Measurements from ENCODE around the gene MAP7D3.
A peak's percentile ranks its signal among the peaks of the same experiment; 100 is the strongest.
"Not testable (repeated sequence)": the region's sequence is repeated elsewhere in the genome, so short reads cannot be mapped to it uniquely, and the experiment has no call there.

Gene MAP7D3

DNA sequence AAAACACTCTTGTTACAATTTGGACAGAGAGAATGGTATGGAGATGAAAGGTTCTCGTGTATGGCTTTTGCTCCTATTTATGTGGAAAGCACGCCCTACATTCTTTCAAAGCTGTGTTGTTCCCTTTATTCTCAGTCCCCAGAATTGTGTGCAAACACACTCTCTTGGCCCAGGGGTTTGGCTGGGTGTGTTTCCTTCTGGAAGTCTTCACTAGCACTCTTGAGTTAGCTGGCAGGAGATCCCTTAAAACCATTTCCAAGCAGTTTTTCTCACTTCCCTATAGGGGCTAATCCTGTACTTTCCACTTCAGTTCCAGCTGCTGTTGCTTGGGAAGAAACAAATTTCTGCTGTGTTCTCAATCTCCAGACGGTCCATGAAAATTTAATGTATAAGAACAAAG, 68.8 kb downstream of the MAP7D3 start:
- DNase-seq (ENCODE audit: low spot score), result no peak

DNA sequence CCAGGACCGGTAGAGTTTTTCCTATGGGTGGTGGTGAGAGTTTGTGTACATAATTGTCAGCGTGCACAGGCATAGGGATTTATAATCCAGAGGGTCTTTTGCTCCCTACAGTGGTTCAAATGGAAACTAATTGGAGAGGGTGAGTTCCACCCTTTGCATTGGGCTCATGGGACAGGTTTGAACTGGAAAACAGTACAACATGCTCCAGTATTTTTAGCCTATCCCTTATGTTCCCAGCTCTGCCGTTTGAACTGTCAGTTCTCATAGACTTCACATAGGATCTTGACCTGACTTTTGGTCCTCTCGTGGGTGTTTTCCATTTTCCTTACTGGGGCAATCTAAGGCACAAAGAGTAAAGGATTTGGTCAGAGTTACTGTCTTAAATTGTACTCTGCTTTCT, 72.1 kb downstream of the MAP7D3 start:
- no peak for DNase-seq (ENCODE audit: low spot score)

DNA sequence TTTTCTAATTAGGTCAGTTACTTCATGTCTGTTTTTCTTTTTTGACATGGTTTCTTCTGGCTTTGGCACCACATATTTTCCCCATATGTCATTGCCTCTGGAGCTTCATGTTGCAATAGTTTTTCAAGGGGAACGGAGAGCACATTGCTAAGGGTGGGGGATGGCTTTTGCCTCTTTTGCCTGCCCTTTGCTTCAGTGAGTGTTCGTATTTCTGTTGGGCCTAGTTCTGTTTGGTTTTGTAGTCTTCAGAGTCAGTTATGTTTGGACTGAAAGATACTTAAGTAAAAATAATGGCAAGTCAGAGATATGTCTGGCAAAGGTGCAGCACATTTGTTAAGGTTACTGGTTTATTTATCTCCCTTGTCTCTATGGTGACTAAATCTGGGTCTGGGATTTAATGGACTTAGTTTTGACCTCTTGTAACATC, 74.8 kb downstream of the MAP7D3 start:
- DNase-seq (ENCODE audit: low spot score), result peak; percentile 59

DNA sequence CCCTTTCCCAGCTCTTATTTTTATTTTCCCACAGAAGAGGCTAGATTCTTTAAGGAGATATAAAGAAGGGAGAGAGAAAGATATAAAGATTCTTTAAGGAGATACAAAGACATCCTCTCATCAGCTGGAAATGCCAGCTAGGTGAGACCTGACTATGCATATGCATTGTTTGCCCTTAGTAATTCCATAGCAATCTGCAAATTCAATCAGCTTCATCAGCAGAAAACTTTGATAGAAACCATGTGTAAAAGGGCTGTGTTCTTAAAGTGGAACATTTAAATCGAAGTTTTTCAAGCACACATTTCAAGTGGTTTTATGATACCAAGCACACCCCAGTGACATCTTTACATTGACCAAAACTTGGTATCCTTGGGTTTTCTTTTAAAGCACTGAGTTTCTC, 79.8 kb downstream of the MAP7D3 start:
- no peak for DNase-seq (ENCODE audit: low spot score)

DNA sequence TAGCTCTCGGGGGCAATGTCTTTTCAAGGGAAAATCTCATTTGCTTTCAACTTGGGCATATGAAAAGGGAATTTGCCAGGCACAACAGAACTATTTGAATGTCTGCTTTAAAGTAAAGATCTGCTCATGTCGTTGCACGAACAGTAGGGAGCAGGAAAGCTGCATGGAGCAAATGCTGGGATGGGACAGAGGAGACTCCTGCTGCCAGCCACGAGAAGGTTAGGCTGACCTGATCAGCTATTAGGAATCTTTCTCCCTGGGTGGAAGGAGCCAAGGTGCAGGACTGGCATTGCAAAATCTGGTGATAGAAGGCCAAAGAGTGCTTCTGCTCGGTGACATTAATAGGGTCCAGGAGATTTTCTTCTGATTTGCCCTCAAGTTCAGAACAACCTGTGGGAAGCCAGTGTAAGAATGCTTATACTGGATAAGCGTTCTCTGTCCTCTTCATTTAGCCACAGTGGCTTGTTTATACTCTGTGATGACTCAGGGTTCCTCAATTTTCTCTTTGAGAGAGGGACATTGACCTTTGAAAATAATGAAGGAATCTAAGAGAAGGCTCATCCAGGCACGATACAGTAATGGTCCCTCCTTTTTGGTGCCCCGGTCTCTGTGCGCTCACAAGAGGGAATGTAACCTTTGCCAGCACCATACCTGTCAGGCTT, 80.9 kb downstream of the MAP7D3 start:
- peak; percentile 38 for DNase-seq (ENCODE audit: low spot score)

DNA sequence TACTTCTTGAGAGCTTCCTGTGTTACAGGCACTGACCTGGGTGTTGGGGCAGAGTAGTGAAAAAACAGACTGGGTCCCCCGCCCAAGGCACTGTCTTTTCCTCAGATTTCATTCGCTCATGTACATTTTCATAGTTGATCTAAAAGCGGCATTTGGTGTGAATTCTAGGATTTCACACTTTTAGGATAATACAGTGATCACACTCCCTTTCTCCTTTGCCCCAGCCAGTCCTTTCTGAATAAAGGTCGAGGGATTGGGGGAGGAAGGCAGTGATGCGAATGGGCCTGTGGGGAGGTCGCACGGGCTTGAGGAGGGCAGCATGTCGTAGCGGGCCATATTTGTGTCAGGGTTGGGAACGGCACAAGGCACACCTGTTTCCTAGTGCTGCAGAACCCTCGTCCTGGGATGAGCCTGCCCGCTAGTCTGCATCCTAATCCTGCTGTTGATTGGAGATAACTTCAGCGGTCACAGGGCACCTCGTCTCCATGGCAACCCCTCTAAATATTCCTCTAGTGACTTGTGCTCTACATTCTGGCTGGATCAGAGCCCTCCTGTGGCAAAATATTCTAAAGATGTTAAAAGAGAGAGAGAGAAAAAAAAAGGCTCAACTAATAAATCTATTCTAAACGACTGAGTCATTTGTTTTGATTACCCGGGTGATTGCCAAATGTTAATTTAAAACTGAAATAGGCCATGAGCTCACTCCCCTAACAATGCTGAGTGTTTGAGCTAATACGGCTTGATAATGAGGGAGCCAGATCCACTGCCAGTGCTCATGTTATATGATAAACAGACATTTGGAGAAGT, 82.1 kb downstream of the MAP7D3 start:
- peak; percentile 76 for DNase-seq (ENCODE audit: low spot score)

DNA sequence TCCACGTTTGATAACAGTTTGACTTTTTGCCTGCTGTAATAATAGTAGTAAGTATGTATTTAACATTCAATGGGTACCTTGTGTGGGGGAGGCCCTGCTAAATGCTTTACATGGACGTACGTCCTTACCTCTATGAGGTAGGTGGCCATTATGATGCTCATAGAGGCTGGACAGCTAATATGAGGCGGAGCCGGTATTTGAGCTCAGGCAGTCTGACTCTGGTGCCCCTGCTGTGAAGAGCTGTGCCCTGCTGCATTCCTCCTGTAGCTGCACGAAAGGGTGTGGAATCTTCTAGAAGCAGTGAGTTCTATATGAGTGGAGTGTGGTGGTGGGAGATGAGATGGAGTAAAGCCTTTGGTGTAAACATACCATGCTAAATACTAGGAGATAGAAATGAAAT, 83.2 kb downstream of the MAP7D3 start:
- DNase-seq (ENCODE audit: low spot score), result not testable (repeated sequence)

DNA sequence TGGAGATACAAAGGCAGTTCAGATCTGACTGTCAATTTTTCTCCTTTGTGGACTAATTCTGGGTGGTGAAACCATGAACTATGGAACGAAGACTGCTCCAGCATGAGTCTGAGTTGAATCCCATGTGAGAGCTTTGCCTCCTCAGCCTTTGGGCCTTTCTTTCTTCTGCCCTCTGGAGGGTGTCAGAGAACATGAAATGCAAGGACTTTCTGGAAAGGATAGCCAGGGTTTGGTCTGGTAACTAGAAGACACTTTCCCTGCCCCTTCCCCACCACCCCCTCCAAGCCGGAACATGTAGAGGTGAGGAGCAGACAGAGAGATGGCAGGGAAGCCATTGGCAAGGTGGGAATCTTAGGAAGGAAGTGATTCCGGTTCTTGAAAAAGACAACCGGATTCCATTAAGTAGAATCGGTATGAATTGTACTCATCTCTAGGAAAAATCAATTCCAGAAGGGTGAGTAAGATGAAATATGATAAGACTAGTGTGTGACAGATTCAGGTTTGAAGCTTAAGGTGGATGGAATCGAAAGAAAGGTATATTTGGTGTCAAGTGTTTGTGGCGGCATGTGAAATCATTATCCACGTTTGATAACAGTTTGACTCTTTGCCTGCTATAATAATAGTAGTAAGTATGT, 84.9 kb downstream of the MAP7D3 start:
- peak; percentile 33 for DNase-seq (ENCODE audit: low spot score)

DNA sequence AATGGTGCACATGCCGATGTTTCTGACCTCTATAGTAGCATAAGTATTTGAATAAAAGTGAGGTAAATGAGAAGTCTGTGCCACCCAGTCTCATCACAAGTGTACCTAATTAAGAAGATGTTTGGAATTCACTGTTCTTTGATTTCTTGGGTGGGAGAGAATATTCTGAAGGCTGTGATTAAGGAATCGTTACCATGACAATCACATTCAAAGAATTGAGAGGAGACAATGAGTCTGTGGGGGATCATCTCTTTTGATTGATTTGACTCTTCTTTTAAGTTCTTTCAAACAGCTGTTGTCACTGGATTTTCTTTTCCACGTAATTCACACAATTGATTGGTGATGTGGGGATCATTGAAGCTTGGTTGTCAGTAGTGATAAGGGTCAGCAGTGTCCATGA, 85.8 kb downstream of the MAP7D3 start:
- no peak for DNase-seq (ENCODE audit: low spot score)

DNA sequence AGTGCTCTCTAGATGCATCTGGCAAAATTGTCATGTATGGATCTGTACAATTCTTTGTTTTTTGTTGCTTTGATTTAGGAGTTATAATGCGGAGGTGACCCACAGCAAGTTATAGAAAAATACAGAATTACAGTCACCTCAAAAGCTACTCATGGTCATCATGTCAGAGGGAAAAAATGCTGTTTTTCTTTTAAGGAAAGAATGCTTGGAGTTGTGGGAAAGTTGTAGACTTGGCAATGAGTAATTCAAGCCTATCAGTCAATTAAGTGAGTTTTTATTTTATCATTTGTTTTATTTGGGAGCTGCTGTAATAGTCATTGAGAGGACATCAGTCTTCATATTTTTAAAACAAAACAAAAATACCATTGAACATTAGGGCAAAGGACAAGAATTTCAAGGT, 87.5 kb downstream of the MAP7D3 start:
- DNase-seq (ENCODE audit: low spot score), result peak; percentile 9

All from AG20443 (cell line).